Breast epithelium (tissue), 4 donors: Measurements from ENCODE around the gene RXFP1. TPM values are rescaled to one million over a fixed set of nuclear protein-coding genes. Genes with fewer than 3 reads are reported as not detected.

Source experiments
- DNase-seq, 2 donors: peaks; one replicate each; pipeline ENCODE4 v3.0.0-alpha.2; 2019; ENCODE audit warnings: low spot score in 2 of 2
- H3K27ac ChIP-seq, 2 donors: fragments of 200-600 bp; sonication (generic) in 1 of 2; one replicate each; pipeline ENCODE4 v1.5.1; 2016 to 2019; ENCODE audit warnings: mild to moderate bottlenecking in 1 of 2
- H3K27me3 ChIP-seq, 2 donors: fragments of 200-600 bp; sonication (generic) in 1 of 2; one replicate each; pipeline versions ENCODE4 v1.5.1 to v1.6.0; 2017 to 2019; ENCODE audit warnings: control low read depth in 1 of 2, mild to moderate bottlenecking in 1 of 2
- H3K36me3 ChIP-seq: fragments of 200-600 bp; one replicate; pipeline ENCODE4 v1.5.1; 2019
- H3K4me1 ChIP-seq, 2 donors: fragments of 200-600 bp; sonication (generic); one replicate each; pipeline ENCODE4 v1.5.1; 2016 to 2019; ENCODE audit warnings: control low read depth in 1 of 2
- H3K4me3 ChIP-seq, 3 donors: fragments of 200-600 bp; sonication (generic); 1 replicate in 2 of 3; 2 replicates in 1 of 3; pipeline ENCODE4 v1.5.1; 2016 to 2019; ENCODE audit warnings: mild to moderate bottlenecking in 3 of 3, moderate library complexity in 2 of 3
- H3K9me3 ChIP-seq, 2 donors: fragments of 200-600 bp; sonication (generic) in 1 of 2; one replicate each; pipeline ENCODE4 v1.5.1; 2016 to 2019; ENCODE audit warnings: control low read depth in 1 of 2
- POLR2A ChIP-seq: fragments of 450-650 bp; IDR thresholded peaks from one replicate; pipeline ENCODE4 v1.6.1; 2016; ENCODE audit warnings: antibody characterized with exemption, mild to moderate bottlenecking, moderate library complexity
- POLR2AphosphoS5 ChIP-seq, 3 donors: sonication (generic); formaldehyde crosslinking; IDR thresholded peaks; one replicate each; pipeline ENCODE4 v1.6.1; 2017; ENCODE audit warnings: antibody characterized with exemption in 3 of 3
- intact Hi-C: fragments of 100-400 bp; cut with DNase I; formaldehyde crosslinking; loops from one replicate; pipeline ENCODE4 v1.15.1; 2023; ENCODE audit warnings: low total_unique reads
- total RNA-seq, 3 donors: library from RNA; depleted of rRNA; stranded (reverse); fragments of >200 nt; gene quantifications; one replicate each; pipeline ENCODE4 v1.1.0, GENCODE V29; 2016
- TF ChIP-seq, protein P1 (sequence below), 3 donors: fragments of 450-650 bp; IDR thresholded peaks; one replicate each; pipeline ENCODE4 v1.5.1; 2016 to 2017; ENCODE audit warnings: antibody characterized with exemption in 3 of 3, mild to moderate bottlenecking in 3 of 3, moderate library complexity in 3 of 3

The RXFP1 gene
- total RNA-seq, 3 donors from 2014 or later, result 0.15 TPM; not detected in 2

DNA sequence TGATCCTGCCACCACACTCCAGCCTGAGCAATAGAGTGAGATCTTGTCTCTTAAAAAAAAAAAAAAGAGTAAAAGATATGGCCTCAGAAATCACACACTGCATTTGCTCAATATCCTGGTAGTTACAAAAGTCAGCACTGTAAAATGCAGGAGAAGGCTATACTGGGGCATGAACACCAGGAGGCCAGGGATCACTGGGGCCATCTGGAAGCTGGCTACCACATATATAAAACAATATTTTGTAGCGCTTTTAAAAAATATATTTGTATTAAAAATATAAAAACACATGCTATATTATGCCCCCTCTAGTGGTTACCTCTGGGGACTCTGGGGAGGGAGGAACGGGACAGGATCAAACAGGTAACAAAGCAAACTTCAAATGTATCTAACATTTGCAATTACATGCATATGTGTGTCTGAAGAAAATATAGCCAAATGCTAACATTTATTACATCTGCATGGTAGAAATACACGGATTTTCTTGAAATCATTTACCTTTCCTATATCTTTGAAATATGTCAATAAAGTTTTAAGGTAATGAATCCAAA, 146.0 kb downstream of the RXFP1 start:
- DNase-seq, result no peak
- peaks cover 3 to 4% of the 10 kb centered on the region in 2 donors for H3K4me1 ChIP-seq
- H3K36me3 ChIP-seq, result no peaks in the 10 kb centered on the region
- no peaks in the 10 kb centered on the region for H3K27me3 ChIP-seq
- no peak overlapping the region for H3K4me3 ChIP-seq
- TF ChIP-seq POLR2A, result no peak
- TF ChIP-seq, protein P1, sequence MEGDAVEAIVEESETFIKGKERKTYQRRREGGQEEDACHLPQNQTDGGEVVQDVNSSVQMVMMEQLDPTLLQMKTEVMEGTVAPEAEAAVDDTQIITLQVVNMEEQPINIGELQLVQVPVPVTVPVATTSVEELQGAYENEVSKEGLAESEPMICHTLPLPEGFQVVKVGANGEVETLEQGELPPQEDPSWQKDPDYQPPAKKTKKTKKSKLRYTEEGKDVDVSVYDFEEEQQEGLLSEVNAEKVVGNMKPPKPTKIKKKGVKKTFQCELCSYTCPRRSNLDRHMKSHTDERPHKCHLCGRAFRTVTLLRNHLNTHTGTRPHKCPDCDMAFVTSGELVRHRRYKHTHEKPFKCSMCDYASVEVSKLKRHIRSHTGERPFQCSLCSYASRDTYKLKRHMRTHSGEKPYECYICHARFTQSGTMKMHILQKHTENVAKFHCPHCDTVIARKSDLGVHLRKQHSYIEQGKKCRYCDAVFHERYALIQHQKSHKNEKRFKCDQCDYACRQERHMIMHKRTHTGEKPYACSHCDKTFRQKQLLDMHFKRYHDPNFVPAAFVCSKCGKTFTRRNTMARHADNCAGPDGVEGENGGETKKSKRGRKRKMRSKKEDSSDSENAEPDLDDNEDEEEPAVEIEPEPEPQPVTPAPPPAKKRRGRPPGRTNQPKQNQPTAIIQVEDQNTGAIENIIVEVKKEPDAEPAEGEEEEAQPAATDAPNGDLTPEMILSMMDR (IDR thresholded peaks at IDR 0.05), result peak in 2 of 3 donors; percentile 14 to 16
- H3K9me3 ChIP-seq, result no peaks in the 10 kb centered on the region
- intact Hi-C loops, result no loop called here
- no peak overlapping the region for H3K27ac ChIP-seq

DNA sequence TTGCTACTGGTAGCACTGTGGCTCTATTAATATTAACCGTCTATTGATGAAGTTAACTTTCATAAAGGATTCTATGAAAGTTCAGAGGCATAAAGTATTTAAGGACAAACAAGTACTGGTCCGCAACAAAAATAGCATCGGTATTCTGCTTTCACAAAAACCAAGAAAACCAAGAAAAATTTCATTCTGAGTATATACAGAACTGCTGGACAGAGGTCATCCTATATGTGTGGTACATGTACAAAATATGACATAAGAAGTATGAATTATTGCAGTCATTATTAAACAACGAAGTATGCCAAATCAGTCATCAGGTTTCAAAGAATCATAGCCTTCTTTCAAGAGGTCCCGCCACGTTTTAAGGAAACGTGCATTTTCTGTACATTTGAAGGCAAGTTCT, 147.6 kb downstream of the RXFP1 start:
- intact Hi-C loops, result no loop called here
- no peaks in the 10 kb centered on the region for H3K36me3 ChIP-seq
- H3K27me3 ChIP-seq, result no peaks in the 10 kb centered on the region
- peaks cover 3 to 4% of the 10 kb centered on the region in 2 donors for H3K4me1 ChIP-seq
- TF ChIP-seq POLR2AphosphoS5 (IDR thresholded peaks at IDR 0.05) (no peak), POLR2A (no peak)
- TF ChIP-seq, protein P1 (IDR thresholded peaks at IDR 0.05), result no peak
- no peak overlapping the region for H3K4me3 ChIP-seq
- H3K27ac ChIP-seq, result no peak overlapping the region
- H3K9me3 ChIP-seq, result no peaks in the 10 kb centered on the region
- DNase-seq, result no peak

DNA sequence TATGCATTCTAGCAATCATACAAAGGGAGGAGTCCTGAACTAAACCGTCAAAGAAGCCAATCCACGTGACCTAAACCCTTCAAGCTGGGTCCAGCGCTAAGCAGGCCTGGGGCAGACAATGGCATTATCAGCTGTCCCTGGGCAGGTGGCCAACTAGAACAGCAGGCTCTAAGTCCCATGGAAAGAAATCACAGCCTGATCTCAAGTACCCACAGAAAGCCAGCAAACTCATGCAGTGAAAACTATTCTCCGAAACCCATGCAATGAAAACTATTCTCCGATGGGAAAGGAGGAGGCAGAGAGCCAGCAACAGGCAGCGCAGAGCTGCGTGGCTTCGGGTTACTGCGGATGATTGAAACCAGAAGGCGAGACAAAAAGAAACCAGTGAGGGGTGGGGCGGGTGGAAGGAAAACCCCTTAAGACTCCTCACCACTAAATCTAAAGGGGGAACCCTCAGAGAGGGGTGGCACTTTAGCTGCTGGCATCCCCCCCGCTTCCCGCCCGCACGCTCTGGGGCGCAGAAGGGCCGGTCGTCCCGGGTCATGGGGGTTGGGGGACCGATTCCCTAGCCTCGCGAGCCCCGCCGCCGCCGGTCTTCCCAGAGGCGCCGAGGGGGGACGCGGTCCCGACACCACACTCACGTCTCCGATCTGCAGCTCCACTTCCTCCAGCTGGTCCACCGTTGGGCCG, 149.4 kb downstream of the RXFP1 start:
- Histone ChIP-seq H3K27me3 (no peaks in the 10 kb centered on the region), H3K4me3 (peak overlapping the region; percentile 73 to 97 (median 87)), H3K36me3 (no peaks in the 10 kb centered on the region), H3K27ac (peak overlapping the region; percentile 98 to 100), H3K4me1 (peaks cover 3 to 4% of the 10 kb centered on the region in 2 donors), H3K9me3 (no peaks in the 10 kb centered on the region)
- intact Hi-C loops, result no loop called here
- peak in 1 of 2 donors; percentile 53 for DNase-seq
- TF ChIP-seq, protein P1 (IDR thresholded peaks at IDR 0.05), result no peak
- TF ChIP-seq POLR2A (no peak), POLR2AphosphoS5 (IDR thresholded peaks at IDR 0.05) (no peak)

DNA sequence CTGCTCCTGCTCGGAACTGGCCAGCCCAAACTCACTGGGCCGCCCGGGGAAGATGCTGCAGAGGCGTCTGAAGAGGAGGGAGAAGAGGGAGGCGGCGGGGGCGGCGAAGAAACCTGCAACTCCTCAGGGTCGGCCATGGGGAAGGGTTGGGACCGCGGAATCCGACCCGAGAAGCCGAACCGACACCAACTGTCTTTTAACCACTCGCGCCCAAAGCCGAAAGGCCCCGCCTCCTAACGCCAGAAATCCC, 149.9 kb downstream of the RXFP1 start, which contains the start of gene C4orf46:
C4orf46 (minus strand) TSS at position 223 of the 250 bp plus-strand sequence; CDS start at position 137, 86 bp downstream.
- no peak for DNase-seq
- Histone ChIP-seq H3K36me3 (no peaks in the 10 kb centered on the region), H3K4me1 (peaks cover 3 to 4% of the 10 kb centered on the region in 2 donors), H3K9me3 (no peaks in the 10 kb centered on the region), H3K27me3 (no peaks in the 10 kb centered on the region), H3K27ac (peak within 1 kb of the TSS; percentile 98 to 100), H3K4me3 (peak within 1 kb of the TSS; percentile 73 to 97 (median 87))
- intact Hi-C loops, result no loop called here
- TF ChIP-seq POLR2AphosphoS5 (IDR thresholded peaks at IDR 0.05) (no peak), POLR2A (no peak)
- TF ChIP-seq, protein P1 (IDR thresholded peaks at IDR 0.05), result no peak

DNA sequence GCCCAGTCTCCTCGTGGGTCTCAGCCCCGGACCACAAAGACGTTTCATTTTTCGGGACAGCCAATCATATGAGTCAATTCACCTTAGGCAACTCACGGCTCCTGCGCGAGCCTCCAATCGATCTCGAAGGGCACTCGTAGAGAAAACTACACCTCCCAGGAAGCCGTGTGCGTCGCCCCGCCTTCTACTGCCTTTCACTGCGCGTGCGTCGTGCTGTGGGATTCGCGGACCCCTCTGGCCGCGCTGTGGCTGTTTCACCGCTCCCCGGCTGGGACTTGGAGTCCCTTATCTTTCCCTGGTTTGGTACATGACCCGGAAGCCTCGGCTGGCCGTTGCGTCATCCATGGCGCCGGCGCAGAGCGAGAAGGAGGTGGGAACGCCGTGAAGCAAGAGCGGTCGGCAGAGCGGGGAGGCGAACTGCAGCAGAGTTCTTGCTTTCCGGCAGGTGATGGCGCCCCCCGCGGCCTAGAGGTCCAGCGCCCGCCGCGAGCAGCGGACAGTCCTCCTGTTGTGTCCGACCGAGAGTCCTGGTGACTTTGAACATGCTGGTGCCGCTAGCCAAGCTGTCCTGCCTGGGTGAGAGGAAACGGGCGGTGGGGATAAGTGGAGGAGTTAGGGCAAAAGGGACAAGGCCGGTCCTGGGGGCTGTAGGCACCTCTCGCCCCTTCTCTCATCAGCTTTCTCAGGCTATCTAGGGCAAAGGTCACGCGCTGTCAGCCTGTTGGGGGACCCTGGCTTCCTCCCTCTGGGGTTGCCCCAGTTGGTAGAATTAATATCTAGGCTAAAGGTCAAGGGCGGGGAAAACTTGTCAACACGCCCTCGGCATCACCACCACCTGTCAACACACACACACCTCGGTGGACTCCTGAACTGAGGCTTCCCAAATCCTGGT, 150.5 kb downstream of the RXFP1 start, which contains the start of gene ETFDH:
ETFDH (plus strand) TSS at position 382 of the 892 bp plus-strand sequence; CDS start at position 543, 161 bp downstream.
- Histone ChIP-seq H3K4me1 (peaks cover 3 to 4% of the 10 kb centered on the region in 2 donors), H3K9me3 (no peaks in the 10 kb centered on the region), H3K4me3 (peak within 1 kb of the TSS; percentile 73 to 97 (median 87)), H3K27ac (peak within 1 kb of the TSS; percentile 98 to 100), H3K27me3 (no peaks in the 10 kb centered on the region), H3K36me3 (no peaks in the 10 kb centered on the region)
- intact Hi-C loops, result no loop called here
- peak; percentile 96 to 98 for DNase-seq
- TF ChIP-seq POLR2AphosphoS5 (IDR thresholded peaks at IDR 0.05) (peak; percentile 94 to 95 (median 95)), POLR2A (peak; percentile 59)
- TF ChIP-seq, protein P1 (IDR thresholded peaks at IDR 0.05), result peak; percentile 30 to 65 (median 63)
